ENCODE data around the gene PFDN4.

The PFDN4 gene

GRCh38 chr20:54207743-54208547 lies at the start of gene PFDN4:
Gene PFDN4 (plus strand): TSS chr20:54208087. CDS start chr20:54208101, 14 bp downstream.
- peak; percentile 94 for DNase-seq (ENCODE audit: low spot score)
- TF ChIP-seq CTCF (IDR thresholded peaks at IDR 0.05; ENCODE audit: extremely low read depth, missing control alignments) = peak; percentile 95

GRCh38 chr20:54158226-54158625 lies 49.7 kb upstream of the PFDN4 start:
- DNase-seq (ENCODE audit: low spot score) = no peak
- TF ChIP-seq CTCF (IDR thresholded peaks at IDR 0.05; ENCODE audit: extremely low read depth, missing control alignments) = no peak

GRCh38 chr20:54158856-54159418 lies 49.0 kb upstream of the PFDN4 start:
- no peak for DNase-seq (ENCODE audit: low spot score)
- no peak for TF ChIP-seq CTCF (IDR thresholded peaks at IDR 0.05; ENCODE audit: extremely low read depth, missing control alignments)

GRCh38 chr20:54160065-54161007 lies 47.6 kb upstream of the PFDN4 start:
- no peak for DNase-seq (ENCODE audit: low spot score)
- no peak for TF ChIP-seq CTCF (IDR thresholded peaks at IDR 0.05; ENCODE audit: extremely low read depth, missing control alignments)

GRCh38 chr20:54161008-54161820 lies 46.7 kb upstream of the PFDN4 start:
- no peak for TF ChIP-seq CTCF (IDR thresholded peaks at IDR 0.05; ENCODE audit: extremely low read depth, missing control alignments)
- DNase-seq (ENCODE audit: low spot score) = no peak

GRCh38 chr20:54161821-54162149 lies 46.1 kb upstream of the PFDN4 start:
- no peak for TF ChIP-seq CTCF (IDR thresholded peaks at IDR 0.05; ENCODE audit: extremely low read depth, missing control alignments)
- no peak for DNase-seq (ENCODE audit: low spot score)
